Amniotic epithelial cell (primary cell): Measurements from ENCODE around the gene SMIM32.

ENCODE experiments used
- DNase-seq: peaks from one replicate; pipeline ENCODE4 v3.0.0-alpha.2; 2010; ENCODE audit warnings: low read depth

SMIM32 gene

DNA sequence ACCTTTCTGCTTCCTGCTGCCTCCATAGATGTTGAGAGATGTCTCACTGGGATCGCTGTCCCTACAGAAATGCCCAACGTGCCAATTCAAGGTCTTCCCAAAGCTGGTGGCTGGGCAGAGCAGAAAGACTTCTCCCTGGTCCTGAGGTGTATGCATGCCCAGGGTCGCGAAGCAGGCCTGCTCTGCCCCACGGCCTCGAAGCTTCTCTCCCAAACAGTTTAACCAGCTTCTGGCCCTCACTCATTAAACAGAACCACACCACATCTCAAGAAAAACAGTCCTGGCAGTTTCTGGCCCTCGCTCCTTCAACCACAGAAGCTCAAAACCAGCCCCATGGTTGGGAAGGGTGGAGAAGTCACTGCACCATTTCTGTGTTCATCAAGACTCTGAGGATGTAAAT lies 14.7 kb upstream of the SMIM32 start:
- DNase-seq, result no peak

GRCh38 chr5:136206361-136206760 lies 13.4 kb upstream of the SMIM32 start:
- DNase-seq, result no peak

DNA sequence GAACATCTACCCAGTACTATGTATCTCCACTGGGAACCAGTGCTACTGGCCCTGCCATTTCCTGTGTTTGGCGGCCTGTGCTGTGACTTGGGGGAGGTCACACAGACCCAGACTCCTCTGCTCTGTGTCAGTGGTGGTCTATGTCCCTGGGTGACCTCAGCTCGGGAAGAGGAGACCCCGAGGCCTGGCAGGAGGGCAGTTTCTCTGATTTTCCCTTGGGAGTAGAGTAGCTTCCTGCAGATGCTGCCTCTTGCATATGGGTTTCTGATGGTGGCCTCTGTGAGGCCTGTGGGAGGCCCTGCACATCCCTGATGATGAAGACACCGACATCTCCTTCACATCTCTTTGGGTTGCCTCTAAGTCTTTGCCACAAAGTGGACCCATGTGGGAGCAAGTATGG lies 13.0 kb upstream of the SMIM32 start:
- no peak for DNase-seq

- no peak for DNase-seq
These were observed 12.2 kb upstream of the SMIM32 start for GRCh38 chr5:136205061-136205702.

GRCh38 chr5:136203303-136203922 lies 10.5 kb upstream of the SMIM32 start:
- DNase-seq, result no peak

DNA sequence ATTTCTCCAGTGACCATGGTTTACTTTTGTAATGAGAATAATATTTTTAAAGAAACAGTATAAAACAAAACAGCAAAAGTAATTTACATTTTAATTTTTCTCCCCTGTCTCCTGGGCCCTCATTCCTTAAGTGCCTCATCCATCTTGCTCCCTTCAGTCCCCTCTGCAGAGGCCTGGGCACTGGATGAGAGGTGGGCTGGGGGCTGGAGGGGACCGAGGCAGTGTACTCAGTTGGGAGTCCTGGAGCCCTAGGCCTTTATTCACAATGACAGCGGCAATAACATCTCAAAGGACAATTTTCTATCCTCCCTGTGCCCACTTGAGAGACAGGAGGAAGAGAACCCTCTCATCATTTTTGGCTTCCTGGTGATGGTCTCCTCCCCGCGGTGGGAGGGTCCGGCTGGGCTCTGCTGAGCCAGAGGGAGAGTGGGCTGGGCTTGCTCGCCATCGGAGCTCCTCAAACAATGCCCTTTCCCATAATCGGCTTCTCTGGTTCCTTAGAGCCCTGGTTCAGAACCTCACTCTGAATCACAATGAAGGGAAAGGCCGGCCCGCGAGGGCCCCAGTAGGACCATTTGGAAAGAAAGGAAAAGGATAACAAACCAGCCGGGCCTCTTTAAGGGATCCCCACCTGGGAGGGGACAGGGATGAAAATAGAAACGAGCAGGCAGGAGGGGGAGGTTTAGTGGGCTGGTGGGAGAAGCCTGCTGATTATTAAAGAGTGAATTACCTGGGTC lies 9.7 kb upstream of the SMIM32 start:
- no peak for DNase-seq

- no peak for DNase-seq
These were observed 8.9 kb upstream of the SMIM32 start for GRCh38 chr5:136201870-136202269.

DNA sequence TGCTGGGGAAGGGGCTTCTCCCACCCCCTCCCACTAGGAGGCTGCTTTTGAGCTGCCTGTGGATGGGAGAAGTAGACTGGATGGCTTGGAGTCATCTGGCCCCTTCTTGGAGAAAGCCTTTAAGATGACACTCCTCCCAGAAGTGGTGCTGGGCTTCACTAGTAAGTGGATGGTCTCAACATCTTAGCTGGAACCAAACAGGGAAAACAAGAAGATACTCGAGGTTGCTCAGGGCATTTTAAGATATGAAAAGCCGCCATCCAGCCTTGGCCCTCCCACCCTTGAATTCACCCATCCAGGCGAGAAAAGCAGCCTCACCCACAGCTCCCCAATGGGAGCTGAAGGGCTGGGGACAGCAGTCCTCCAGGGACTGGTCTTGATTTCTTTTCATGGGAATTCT lies 7.8 kb upstream of the SMIM32 start:
- no peak for DNase-seq

DNA sequence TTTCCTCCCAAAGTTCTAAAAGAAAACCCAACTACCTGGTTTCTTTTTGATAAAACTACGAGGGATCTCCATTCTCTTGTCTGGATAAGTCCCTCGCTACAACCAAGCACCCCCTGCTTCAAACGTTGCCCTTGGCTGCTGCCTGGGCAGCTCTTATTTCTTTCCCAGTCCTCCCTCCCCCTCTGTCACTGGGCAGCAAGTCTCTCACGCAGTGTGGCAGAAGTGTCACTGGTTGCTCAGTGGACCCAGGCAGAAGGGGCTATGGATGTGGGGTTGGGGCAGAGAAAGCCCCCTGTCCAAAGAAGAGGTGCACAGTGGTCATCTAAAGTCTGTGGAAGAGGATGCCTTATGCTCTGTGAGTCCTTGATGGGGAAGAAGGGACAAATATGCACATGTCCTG lies 7.2 kb upstream of the SMIM32 start:
- no peak for DNase-seq

GRCh38 chr5:136199408-136199807 lies 6.4 kb upstream of the SMIM32 start:
- DNase-seq, result no peak

DNA sequence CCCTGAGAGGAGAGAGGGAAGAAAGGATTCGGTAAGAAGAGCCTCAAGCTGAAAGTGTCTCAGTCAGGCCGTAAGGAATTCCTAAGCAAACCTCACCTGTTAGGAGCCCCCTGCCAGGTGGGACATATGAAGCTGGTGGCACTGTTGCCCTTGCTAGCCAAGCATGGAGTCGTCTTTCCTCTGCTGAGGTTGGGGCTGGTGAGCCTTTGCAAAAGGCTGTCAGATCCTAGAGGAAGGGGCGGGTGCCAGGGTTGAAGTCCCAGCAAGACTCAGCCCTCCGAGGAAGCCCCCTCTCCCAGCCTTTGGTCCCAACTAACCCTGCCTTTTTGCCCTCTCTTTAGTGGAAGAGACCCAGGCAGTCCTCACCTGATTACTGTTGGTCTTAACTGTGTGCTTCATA lies 5.5 kb upstream of the SMIM32 start:
- DNase-seq, result no peak

- DNase-seq, result no peak
These were observed 4.6 kb upstream of the SMIM32 start for GRCh38 chr5:136197462-136198142.

- peak; percentile 7 for DNase-seq
These were observed 3.2 kb upstream of the SMIM32 start for GRCh38 chr5:136195971-136196820.

- no peak for DNase-seq
These were observed 1.6 kb upstream of the SMIM32 start for GRCh38 chr5:136194576-136194975.

- no peak for DNase-seq
These were observed 467 bp upstream of the SMIM32 start for GRCh38 chr5:136193322-136193935.

GRCh38 chr5:136192015-136192525 lies 892 bp downstream of the SMIM32 start:
- DNase-seq, result no peak

DNA sequence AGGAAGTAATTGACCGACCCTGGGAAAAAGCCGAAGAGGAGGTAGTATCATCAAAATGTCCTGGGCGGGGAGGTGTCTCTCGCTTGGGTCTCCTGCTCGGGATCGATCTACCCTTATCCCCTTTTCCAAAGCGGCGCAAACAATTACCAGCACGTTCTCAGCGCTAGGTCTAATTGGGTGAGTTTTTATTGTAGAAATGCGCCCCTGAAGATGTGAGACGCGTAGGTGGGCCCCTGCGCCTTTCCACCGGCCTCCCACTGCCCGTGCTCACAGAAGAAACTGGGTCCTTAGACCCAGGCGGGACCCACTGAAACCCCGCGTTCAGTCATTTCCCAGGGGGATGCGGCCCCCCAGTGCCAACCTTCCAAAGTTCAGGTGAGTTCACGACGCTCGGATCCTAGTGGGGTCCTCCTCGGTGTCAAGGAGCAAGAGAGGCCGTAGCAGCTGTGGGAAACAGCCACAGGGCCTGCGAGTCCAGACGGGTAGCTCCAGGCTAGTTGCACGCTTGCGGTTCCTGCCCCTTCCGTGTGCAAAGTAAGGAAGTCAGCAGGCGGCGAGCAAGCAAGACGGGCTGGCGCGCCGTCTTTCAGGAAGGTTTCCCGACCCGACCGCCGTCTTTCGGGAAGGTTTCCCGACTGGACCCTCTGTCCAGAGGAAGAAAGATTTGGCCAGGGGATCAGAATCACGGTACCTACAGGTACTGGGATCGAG lies 1.5 kb downstream of the SMIM32 start:
- DNase-seq, result peak; percentile 37

GRCh38 chr5:136190904-136191303 lies 2.1 kb downstream of the SMIM32 start:
- no peak for DNase-seq

GRCh38 chr5:136190091-136190720 lies 2.8 kb downstream of the SMIM32 start:
- DNase-seq, result no peak

DNA sequence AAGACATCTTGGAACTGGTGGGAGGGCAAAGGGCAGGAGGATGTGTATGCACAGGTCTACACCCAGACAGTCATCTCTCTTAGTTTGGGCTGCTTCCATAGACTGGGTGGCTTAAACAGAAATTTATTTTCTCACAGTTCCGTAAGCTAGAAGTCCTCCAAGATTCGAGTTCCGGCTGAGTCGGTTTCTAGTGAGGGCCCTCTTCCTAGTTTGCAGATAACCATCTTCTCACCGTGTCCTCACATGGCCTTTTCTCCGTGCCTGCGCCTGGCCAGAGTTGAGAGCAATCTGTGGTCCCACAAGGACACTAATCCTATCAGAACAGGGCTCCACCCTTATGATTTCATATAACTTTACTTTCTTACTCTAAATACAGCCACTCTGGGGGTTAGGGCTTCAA lies 4.1 kb downstream of the SMIM32 start:
- DNase-seq, result no peak
